ENCODE results near the gene GALK2.
"Not testable (repeated sequence)": the region's sequence is repeated elsewhere in the genome, so short reads cannot be mapped to it uniquely, and the experiment has no call there.

The GALK2 gene

DNA sequence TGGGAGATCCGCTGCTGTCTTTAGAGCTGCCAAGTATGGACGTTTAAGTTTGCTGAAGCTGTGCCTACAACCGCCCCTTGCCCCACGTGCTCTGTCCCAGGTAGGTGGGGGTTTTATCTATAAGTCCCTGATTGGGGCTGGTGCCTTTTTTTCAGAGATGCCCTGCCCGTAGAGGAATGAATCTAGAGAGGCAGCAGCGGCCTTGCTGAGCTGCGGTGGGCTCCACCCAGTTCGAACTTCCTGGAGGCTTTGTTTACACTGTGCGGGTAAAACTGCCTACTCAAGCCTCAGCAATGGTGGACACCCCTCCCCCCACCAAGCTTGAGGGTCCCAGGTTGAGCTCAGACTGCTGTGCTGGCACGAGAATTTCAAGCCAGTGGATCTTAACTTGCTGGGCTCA is 169.6 kb downstream of the GALK2 start:
- DNase-seq (ENCODE audit: low spot score), result no peak

DNA sequence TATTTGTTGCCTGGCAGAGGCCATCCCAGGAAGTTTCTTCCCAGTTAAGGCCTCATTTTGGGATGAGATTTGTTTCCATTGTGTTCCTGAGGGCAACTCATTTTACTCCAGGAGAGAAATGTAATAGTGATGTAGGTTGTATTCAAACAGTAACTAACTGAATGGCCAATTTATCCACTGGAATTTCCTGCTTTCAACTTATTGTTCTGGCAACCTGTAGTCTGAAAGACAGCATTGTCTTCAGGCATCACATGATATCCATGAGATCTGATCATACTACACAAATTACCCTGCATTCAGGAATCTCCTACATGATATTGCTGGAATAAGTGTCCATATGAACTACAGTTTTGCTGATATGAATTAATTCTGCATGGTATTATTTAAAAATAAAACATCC is 173.5 kb downstream of the GALK2 start:
- no peak for DNase-seq (ENCODE audit: low spot score)

DNA sequence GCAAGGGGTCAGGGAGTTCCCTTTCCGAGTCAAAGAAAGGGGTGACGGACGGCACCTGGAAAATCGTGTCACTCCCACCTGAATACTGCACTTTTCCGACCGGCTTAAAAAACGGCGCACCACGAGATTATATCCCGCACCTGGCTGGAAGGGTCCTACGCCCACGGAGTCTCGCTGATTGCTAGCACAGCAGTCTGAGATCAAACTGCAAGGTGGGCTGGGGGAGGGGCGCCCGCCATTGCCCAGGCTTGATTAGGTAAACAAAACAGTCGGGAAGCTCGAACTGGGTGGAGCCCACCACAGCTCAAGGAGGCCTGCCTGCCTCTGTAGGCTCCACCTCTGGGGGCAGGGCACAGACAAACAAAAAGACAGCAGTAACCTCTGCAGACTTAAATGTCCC is 184.4 kb downstream of the GALK2 start:
- not testable (repeated sequence) for DNase-seq (ENCODE audit: low spot score)

DNA sequence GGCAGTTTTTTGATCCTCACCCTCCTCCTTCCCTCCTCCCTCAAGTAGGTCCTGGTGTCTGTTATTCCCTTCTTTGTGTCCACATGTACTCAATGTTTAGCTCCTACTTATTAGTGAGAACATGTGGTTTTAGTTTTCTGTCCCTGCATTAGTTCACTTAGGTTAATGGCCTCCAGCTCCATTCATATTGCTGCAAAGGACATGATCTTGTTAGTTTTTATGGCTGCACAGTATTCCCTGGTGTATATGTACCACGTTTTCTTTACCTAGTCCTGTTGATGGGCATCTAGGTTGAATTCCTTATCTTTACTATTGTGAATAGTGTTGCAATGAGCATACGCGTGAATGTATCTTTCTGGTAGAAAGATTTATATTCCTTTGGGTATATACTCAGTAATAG is 191.3 kb downstream of the GALK2 start:
- DNase-seq (ENCODE audit: low spot score), result no peak

DNA sequence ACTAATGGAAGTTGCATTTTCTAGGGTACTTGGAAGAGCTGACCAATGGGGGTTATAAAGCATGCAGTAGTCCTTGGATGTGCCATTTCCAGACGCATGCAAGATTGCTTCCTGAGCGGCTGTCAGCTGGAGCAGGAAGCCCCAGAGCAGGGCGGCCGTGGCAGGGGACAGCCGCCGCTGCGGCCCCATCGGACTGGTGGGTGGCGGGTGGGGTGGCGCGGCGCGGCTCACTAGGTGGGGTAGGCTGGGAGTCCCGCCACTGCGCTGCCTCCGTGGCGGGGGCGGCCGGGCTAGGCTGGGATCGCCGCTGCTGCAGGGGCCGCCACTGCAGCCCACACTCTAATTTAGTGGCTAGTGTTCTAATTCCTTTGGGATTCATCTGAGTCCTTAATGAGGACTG is 196.4 kb downstream of the GALK2 start:
- DNase-seq (ENCODE audit: low spot score), result no peak

DNA sequence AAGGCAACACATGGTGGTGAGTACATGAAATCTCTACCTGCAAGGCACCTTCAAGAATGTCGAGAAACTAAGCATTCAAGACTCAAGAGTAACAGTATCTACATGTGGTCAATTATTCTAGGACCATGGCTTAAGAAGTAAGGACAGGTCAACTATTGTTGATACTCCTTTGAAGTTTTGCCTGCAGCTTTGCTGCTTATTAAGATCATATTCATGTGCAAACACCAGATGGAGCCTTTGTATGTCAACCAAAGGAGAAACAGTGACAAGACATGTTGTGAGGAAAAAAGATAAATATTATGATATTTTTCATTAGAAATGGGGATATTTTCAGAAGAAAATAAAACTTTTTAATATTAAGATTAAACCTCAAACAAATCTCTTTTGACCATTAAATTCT is 200.7 kb downstream of the GALK2 start:
- peak; percentile 16 for DNase-seq (ENCODE audit: low spot score)

DNA sequence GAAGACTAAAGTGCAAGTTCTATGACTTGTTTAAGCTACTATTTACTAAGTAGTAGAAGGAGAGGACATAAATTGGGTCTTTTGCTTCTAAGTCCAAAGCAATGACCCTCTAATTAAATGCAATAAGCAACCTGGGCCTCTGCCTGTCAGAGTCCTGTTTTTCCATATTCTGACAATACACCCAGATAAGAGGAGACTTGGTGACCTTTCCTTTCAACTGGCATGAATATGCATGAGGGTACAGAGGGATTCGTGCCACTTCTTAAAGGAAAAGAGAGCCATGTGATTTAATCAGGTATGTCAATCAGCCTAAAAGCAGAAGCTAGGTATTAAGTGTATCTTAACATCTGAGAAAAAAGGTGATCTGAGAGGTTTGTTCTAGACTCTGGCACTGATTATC is 202.3 kb downstream of the GALK2 start:
- DNase-seq (ENCODE audit: low spot score), result no peak

DNA sequence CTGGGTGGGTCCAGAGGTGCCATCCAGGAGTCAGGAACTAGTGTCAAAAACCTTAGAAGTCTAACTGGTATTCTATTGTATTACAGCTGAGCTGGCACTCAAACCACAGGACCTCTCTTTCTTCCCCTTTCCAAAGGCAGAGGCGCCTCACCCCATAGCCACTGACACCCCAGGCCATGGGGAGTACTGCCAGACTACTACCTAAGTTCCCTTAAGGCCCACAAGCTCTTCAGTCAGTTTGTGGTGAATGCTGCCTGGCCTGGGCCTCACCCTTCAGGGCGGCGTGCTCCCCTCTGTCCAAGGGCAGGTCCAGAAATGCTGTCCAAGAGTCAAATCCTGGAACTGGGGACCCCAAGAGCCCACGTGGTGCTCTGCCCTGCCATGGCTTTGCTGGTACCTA is 209.9 kb downstream of the GALK2 start:
- DNase-seq (ENCODE audit: low spot score), result no peak

DNA sequence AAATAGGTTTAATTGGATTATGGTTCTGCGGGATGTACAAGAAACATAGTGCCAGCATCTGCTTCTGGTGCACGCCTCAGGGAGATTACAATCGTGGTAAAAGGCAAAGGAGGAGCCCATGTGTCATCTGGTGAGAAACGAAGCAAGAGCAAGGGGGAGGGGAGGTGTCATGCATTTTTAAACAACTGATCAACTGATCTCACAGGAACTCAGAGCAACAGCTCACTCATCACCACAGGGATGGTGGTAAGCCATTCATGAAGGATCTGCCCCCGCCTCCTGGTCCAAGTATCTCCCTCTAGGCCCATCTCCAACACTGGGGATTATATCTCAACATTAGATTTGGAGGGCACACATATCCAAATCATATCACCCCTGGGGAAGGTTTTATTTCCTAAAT is 210.9 kb downstream of the GALK2 start:
- no peak for DNase-seq (ENCODE audit: low spot score)
